GM18868 (cell line): ENCODE measurements around the gene LDHA.
"Not testable (repeated sequence)": the region's sequence is repeated elsewhere in the genome, so short reads cannot be mapped to it uniquely, and the experiment has no call there.

Experiments used
- ATAC-seq: cut with Tn5 transposase; IDR thresholded peaks from one replicate; pipeline ENCODE4 v1.9.1; 2021; ENCODE audit warnings: mild to moderate bottlenecking, moderate library complexity; ENCODE audit not compliant: unreplicated experiment

LDHA gene

DNA sequence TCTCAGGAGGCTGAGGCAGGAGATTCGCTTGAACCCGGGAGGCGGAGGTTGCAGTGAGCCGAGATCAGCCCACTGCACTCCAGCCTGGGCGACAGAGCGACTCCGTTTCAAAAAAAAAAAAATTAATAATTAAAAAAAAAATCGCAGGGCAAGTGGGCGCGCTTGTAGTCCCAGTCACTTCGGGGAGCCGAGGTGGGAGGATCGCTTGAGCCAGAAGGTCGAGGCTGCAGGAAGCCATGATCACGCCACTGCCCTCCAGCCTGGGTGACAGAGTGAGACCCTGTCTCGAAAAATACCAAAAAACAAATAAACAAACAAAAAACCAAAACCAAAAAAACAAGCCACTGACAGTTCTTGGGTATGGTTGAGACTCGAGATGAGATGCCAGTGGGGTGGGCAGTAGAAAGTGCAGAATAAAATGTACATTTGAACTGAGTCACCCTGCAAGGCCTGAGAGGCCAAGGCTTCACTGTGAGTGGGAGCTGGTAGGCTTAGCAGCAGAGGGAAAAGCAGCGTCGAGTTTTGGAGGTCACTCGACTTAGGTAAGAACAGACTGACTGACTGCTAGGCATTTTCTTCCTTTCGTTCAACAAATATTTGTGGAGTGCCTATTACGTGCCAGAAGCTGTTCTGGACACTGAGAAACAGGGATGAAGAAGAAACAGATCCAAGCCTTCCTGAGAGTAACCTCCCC lies 635 bp upstream of the LDHA start:
- ATAC-seq = no peak

DNA sequence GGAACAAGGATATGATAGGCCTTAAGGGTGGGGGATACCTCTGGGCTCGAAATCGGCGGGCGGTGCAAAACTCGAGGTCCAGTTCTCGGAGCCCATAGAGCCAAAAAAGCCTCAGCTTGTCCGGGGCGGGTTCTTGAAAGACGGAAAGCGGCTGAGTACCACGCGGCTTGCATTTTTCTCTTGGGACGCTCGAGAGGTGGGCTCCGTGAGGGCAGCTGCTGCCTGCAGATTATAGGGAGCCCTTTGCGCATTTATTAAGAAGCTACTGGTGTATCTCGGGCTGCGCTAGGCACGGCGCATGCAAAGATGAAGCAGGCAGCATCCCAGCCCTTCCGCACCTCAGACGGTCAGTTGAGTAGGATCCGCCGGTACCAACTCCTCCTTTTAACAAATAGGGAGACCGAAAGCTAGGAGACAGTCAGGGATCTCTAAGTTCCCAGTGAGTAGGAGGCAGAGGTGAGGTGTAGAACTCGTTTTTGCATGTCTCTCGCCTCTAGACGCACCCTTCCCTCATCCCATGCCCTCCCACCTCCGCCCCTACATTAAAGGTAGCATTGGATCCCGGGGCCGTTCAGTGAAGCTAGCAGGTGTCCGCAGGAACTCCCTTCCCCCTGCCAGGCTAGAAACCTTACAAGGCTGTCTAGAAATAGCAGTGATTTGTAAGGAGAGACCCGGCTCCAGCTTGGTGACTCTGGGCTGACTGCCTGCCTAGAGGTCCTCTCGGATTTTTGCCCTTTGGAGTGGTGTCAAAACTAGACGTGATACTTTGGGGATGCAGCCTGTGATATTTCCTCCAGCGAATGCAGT lies 768 bp downstream of the LDHA start:
- ATAC-seq = no peak

DNA sequence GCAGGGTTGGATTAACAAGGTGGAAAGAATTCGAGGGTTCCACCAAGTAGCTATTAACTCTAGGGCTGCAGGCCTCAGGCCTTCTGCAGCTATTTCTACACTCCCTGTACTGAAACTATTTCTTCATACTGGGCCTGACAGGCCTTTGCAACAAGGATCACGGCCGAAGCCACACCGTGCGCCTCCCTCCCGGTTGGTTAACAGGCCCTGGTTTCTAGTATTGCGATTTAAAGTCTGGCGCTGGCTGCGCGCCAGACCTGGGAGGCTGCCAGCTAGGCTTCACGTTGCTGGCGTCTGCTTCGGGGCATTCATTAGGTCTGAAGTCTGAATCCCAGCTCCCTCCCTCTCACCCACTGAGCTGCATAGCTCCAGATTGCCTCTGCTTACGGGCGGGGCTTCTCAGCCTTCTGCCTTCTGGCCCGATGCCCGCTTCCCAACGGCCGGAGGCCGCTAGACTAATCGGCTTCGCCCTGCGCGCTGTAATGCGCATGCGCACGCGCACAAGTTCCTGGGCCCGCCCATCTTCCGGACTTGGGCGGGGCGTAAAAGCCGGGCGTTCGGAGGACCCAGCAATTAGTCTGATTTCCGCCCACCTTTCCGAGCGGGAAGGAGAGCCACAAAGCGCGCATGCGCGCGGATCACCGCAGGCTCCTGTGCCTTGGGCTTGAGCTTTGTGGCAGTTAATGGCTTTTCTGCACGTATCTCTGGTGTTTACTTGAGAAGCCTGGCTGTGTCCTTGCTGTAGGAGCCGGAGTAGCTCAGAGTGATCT lies 1.6 kb downstream of the LDHA start:
- ATAC-seq = peak; percentile 67

DNA sequence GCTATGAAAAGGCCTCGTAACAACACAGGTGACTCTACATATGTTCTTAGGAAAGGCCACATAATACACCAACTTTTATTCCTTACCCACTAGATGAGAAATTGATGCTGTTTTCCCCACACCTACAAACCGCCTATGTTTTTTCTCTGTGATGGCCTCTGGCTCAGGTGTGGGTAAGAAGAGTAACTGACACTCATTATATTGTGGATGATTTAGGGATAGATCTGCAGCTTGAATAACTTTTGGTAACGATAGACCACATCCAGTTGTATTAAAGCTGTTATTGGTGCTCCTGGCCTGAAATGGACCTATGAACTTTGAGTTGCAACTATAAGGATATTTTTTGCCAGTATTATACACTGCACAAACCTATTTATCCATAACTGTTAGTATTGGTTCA lies 3.6 kb downstream of the LDHA start:
- no peak for ATAC-seq

DNA sequence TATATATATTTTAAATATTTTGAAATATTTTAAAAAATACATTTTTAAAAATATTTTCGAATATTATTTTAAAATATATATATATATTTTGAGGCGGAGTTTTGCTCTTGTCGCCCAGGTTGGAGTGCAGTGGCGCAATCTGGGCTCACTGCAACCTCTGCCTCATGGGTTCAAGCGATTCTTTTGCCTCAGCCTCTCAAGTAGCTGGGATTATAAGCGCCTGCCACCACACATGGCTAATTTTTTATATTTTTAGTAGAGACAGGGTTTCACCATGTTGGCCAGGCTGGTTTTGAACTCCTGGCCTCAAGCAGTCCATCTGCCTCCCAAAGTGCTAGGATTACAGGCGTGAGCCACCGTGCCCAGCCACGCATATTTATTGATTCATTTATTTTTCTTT lies 6.7 kb downstream of the LDHA start:
- ATAC-seq = not testable (repeated sequence)

DNA sequence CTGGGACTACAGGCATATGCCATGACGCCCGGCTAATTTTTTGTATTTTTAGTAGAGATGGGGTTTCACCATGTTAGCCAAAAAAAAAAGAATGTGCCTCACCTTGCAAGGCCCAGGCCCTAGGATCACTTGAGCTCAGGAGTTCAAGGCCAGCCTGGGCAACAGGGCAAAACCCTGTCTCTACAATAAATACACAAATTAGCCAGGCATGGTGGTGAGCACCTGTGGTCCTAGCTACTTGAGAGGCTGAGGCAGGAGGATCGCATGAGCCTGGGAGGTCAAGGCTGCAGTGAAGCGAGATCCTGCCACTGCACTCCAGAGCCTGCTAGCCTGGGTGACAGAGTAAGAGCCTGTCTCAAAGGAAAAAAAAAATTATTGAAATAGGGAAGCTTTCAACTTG lies 9.7 kb downstream of the LDHA start:
- no peak for ATAC-seq

DNA sequence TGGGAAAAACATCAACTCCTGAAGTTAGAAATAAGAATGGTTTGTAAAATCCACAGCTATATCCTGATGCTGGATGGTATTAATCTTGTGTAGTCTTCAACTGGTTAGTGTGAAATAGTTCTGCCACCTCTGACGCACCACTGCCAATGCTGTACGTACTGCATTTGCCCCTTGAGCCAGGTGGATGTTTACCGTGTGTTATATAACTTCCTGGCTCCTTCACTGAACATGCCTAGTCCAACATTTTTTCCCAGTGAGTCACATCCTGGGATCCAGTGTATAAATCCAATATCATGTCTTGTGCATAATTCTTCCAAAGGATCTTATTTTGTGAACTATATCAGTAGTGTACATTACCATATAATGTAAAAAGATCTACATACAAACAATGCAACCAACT lies 13.0 kb downstream of the LDHA start:
- not testable (repeated sequence) for ATAC-seq

DNA sequence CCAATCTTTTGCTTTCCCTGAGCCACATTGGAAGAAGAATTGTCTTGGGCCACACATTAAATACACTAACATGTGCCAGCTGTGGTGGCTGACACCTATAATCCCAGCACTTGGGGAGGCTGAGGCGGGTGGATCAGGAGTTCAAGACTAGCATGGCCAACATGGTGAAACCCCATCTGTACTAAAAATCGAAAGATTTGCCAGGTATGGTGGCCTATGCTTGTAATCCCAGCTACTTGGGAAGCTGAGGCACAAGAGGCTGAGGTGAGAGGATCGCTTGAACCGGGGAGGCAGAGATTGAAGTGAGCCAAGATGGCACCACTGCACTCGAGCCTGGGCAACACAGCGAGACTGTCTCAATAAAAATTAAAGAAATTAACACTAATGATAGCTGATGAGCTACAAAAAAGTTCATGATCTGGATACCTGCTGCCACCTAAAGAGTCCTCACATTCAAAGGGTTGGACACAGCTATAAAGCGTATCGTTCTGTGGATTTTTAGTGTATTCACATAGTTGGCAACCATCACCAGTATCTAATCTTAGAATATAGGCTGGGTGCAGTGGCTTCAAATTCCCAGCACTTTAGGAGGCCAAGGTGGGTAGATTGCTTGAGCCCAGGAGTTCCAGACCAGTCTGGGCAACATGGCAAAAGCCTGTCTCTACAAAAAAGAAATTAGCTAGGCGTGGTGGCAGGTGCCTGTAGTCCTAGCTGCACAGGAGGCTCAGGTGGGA lies 14.4 kb downstream of the LDHA start:
- ATAC-seq = no peak

DNA sequence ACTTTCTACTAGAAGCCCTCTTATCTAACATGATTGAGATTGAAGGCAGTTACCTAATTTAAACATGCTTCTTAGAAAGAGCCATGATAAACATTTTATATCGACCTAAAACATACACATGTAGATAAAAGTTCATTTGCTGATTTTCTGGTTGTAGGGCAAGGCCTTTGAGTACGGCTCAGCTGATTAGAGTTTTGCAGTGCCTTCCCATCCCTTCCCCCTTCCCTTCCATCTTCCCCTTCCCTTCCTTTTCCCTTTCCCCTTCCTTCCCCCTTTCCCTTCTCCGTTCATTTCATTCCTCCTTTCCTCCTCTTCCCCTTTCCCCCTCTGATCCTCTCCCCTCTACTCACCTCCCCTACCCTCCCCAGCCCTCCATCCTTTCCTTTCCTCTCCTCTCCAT lies 22.1 kb downstream of the LDHA start:
- ATAC-seq = no peak

DNA sequence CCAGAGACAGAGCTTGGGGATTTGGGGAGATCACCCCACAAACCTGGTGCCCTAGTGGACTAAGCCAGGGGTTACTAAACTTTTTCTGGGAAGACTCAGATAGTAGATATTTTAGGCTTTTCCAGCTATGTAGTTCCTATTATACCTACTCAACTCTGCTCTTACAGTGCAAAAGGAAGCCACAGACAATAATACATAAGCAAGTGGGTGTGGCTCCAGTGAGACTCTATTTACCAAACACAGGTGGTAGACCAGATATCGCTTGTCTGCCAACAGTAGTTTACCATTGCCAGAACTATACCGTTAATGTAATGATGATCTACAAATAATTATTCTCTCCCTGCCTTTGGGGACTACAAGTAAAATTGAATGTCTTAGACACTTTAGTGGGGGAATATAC lies 24.7 kb downstream of the LDHA start:
- no peak for ATAC-seq

DNA sequence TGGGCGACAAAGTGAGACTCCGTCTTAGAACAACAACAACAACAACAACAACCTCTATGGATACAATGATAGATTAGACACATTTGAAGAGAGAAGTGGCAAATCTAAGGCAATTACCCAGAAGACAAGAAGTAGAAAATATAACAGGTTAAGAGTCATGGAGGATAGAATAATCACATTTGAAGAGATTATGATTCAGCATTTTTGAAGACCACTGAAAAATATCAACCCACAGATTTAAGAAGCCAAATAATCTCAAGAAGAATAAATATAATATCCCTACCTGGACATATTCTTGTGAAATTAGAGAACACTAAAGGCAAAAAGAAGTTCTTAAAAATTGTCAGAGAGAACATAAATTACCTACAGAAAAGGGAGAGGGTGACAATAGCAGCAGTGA lies 25.7 kb downstream of the LDHA start:
- no peak for ATAC-seq

DNA sequence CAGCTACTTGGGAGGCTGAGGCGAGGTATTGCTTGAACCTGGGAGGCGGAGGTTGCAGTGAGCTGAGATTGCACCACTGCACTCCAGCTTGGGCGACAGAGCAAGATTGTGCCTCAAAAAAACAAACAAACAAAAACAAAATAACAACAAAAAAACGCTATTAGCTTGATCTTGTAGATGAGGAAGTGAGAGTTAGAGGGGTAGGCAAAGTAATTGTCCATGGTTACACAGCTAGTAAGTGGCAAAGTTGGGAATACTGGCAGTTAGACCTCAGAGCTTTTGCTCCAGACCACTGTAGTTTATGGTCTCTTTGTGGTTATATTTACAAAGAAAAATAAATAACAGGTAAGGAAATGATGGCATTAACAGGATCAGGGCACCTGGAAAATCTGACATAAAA lies 32.9 kb downstream of the LDHA start:
- ATAC-seq = no peak

DNA sequence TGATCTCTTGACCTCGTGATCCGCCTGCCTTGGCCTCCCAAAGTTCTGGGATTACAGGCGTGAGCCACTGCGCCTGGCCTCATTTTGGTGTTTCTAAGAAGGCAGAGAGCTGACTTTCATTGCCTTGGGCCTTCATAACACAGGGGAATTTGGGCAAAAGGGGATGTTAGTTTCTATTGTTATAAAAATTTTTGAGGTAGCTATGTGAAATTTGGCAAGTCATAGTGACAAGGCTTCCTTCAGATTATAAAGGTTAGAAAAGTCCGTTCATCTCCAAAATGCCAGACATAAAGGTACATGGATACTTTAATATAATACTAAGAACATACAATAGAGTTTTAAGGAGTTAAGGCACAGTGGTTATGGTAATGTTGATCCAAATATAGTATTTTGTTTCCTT lies 35.0 kb downstream of the LDHA start:
- ATAC-seq = no peak

DNA sequence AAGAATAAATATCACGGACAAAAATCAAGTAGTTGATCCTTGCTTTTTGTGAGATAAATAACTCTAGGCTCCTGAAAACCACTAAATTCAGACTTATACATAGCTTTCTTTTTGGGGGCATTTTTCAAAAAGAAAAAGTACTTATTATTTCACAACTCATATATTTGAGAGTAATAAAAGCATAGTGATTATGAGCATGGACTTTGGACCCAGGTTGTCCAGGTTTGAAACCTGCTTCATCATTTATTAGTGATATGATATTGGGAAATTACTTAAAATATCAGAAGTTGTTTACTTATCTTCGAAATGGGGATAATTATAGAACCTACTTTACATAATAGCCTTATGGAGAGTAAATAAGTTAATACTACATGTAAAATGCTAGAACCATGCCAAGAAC lies 44.3 kb downstream of the LDHA start:
- ATAC-seq = no peak

DNA sequence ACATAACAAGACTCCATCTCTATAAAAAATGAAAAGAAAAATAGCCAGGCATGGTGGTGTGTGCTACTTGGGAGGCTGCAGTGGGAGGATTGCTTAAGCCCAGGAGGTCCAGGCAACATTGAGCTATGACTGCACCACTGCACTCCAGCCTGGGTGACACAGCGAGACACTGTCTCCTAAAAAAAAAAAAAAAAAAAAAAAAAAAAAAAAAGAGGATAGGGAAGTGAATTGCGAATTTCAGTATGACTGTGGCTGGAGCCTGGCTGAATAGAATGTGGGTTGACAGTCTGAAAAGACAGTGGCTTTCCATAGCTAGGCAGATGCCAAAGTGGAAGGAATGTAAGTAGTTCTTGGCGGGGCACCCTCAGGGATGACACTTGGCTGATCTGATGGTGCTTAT lies 54.9 kb downstream of the LDHA start:
- ATAC-seq = no peak

DNA sequence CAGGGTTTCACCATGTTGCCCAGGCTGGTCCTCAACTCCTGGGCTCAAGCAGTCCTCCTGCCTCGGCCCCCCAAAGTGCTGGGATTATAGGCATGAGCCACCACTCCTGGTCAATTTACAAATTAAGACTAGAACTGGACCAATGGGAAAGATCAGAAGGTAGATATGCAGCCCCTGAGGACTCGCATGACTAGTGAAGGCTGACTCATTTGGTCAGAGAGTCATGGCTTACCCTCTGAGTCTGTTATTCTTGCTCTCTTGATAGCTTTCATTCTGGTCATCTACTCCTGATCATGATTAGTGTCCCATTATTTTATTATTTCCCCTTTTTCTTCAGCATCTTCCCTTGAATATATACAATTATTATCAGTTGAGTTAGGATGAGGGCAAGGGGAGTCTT lies 58.6 kb downstream of the LDHA start:
- ATAC-seq = no peak

DNA sequence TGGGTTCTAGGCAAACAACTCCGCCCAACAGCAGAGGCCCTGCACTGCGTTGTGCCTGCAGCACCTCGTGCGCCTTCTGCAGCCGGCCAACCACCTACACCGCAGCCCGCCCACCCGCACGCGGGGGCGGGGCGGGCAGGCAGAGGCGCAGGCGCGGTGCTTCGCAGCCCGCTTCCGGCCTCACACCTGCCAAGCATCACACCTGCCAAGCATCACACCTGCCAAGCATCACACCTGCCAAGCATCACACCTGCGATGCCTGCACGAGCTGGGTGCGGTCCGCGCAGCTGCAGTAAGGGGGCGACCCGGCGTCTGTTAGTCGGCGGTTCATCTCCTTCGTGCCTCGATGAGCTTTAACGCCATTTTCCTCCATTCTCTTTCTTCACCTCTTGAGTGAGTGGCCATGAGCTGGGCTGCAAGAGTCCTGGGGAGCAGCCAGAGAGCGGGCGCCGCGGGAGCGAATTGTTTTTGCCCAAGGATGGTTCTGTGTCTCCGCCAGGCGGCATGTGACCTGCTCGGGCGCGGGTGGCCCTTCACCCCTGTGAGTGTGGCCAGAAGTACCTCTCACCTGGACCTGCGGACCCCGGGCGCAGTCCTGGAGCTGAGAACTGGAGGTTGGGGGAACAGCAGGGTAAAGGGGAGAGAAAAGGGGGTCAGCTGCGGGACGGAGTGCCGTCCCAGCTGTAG lies 61.5 kb downstream of the LDHA start, which contains the start of gene LDHAL6A:
TSS of gene LDHAL6A (plus strand) at position 171 of the 687 bp plus-strand sequence. CDS start 825 bp downstream, outside the sequence.
- ATAC-seq = no peak

DNA sequence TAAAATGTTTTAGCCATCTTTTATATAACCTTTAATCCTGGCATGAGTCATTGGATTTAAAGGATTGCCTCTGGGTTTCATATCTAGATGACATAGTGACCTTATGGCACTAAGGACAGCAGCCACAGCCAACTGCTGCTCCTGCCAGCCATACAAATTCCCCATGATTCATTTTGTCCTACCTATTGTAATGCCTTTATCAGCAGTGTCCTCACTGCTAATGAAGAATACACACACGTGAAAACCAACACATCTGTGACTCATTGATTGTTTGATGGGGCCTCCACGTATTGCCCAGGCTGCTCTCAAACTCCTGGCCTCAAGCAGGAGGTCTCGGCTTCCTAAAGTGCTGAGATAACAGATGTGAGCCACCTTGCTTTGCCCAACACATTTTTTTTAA lies 63.1 kb downstream of the LDHA start:
- ATAC-seq = peak; percentile 69
